K562 (cell line): ENCODE data around the gene B3GAT1.

Experiments used
- FOSL1 ChIP-seq: fragments of 200-800 bp; sonication (Bioruptor generic); conservative IDR thresholded peaks from 2 replicates; pipeline ENCODE4 v1.6.1; 2016; ENCODE audit warnings: missing genetic modification characterization, missing compliant biosample characterization
- JUND ChIP-seq, 2 experiments: IDR thresholded peaks; 2 replicates in 1 of 2; 3 replicates in 1 of 2; pipeline ENCODE4 v1.6.1; 2011; ENCODE audit warnings: borderline replicate concordance in 2 of 2, low read depth in 2 of 2, low read length in 2 of 2, improper control_type of control experiment in 1 of 2, missing biosample characterization in 1 of 2, missing genetic modification characterization in 1 of 2, missing genetic modification reagents in 1 of 2
- LARP7 ChIP-seq: fragments of 450-650 bp; IDR thresholded peaks from 2 replicates; pipeline ENCODE4 v1.6.1; 2016
- MNT ChIP-seq, 2 experiments: fragments of 450-650 bp; conservative IDR thresholded peaks; 2 replicates each; pipeline ENCODE4 v1.6.1; 2017; ENCODE audit warnings: mild to moderate bottlenecking in 2 of 2, moderate library complexity in 2 of 2
- NFIC ChIP-seq: fragments of 450-650 bp; IDR thresholded peaks from 2 replicates; pipeline ENCODE4 v1.6.1; 2017; ENCODE audit warnings: mild to moderate bottlenecking, inconsistent platforms
- NRF1 ChIP-seq, 2 experiments: fragments of 450-650 bp; IDR thresholded peaks in 1 of 2; conservative IDR thresholded peaks in 1 of 2; 2 replicates each; pipeline ENCODE4 v1.6.1; 2014; ENCODE audit warnings: mild to moderate bottlenecking in 2 of 2
- OTX1 ChIP-seq: fragments of 450-650 bp; formaldehyde crosslinking; IDR thresholded peaks from 2 replicates; pipeline ENCODE4 v1.4.0; 2022; ENCODE audit warnings: mild to moderate bottlenecking
- SIN3A ChIP-seq, 2 experiments: fragments of 150-350 bp in 1 of 2; IDR thresholded peaks; 2 replicates each; pipeline ENCODE4 v1.6.1; 2011 to 2016; ENCODE audit warnings: borderline replicate concordance in 2 of 2, low read depth in 2 of 2, low read length in 2 of 2, mild to moderate bottlenecking in 2 of 2, moderate library complexity in 2 of 2; ENCODE audit not compliant: control insufficient read depth in 1 of 2
- TARDBP ChIP-seq: fragments of 450-650 bp; IDR thresholded peaks from 2 replicates; pipeline ENCODE4 v1.6.1; 2016
- ZC3H4 ChIP-seq: sonication (generic); formaldehyde crosslinking; IDR thresholded peaks from 2 replicates; pipeline ENCODE4 v1.9.0; 2021; ENCODE audit warnings: missing genetic modification reagents, borderline replicate concordance
- ZNF696 ChIP-seq: fragments of 250-450 bp; sonication (Bioruptor Pico); conservative IDR thresholded peaks from 2 replicates; pipeline ENCODE4 v1.4.0; 2020; ENCODE audit warnings: mild to moderate bottlenecking, moderate library complexity
- TF ChIP-seq, protein P1 (sequence below), 3 experiments: IDR thresholded peaks in 2 of 3; conservative IDR thresholded peaks in 1 of 3; 2 replicates each; pipeline ENCODE4 v1.5.1; 2011 to 2012; ENCODE audit warnings: low read length in 3 of 3, mild to moderate bottlenecking in 3 of 3, control low read depth in 2 of 3, improper control_type of control experiment in 1 of 3, inconsistent platforms in 1 of 3, low read depth in 1 of 3, mixed read lengths in 1 of 3, moderate library complexity in 1 of 3; ENCODE audit not compliant: insufficient read depth in 2 of 3

DNA sequence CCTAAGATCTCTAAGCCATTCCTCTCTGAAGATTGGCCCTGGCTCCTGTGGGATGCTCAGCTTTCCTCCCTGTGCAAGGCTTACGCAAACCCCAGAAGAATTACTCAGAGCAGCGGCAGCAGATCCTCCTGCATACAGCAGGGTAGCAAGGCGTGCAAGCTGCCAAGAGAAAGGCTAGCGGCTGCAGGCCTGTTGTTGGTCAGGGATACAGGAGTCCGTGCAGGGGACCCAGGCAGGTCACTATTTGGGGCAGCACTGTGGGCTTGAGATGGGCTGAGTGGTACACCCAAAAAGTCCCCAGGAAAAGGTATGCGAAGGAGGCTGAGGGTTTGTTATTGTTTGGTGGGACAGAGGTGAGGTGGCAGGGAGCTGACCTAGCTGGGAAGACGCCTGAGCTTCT is 78.7 kb downstream of the B3GAT1 start:
- TF ChIP-seq, protein P1, sequence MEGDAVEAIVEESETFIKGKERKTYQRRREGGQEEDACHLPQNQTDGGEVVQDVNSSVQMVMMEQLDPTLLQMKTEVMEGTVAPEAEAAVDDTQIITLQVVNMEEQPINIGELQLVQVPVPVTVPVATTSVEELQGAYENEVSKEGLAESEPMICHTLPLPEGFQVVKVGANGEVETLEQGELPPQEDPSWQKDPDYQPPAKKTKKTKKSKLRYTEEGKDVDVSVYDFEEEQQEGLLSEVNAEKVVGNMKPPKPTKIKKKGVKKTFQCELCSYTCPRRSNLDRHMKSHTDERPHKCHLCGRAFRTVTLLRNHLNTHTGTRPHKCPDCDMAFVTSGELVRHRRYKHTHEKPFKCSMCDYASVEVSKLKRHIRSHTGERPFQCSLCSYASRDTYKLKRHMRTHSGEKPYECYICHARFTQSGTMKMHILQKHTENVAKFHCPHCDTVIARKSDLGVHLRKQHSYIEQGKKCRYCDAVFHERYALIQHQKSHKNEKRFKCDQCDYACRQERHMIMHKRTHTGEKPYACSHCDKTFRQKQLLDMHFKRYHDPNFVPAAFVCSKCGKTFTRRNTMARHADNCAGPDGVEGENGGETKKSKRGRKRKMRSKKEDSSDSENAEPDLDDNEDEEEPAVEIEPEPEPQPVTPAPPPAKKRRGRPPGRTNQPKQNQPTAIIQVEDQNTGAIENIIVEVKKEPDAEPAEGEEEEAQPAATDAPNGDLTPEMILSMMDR (IDR thresholded peaks at IDR 0.05 in 2 of 3, conservative IDR thresholded peaks at IDR 0.05 in 1 of 3; ENCODE audit: insufficient read depth in 2 of 3, low read depth in 1 of 3, low read length in 3 of 3) = no peak
- TF ChIP-seq TARDBP = no peak
- TF ChIP-seq OTX1 (CRISPR knock-in tag) = no peak
- no peak for TF ChIP-seq LARP7
- no peak for TF ChIP-seq NFIC
- no peak for TF ChIP-seq FOSL1 (tag)
- no peak for TF ChIP-seq ZC3H4 (CRISPR knock-in tag)
- TF ChIP-seq JUND (IDR thresholded peaks at IDR 0.05; ENCODE audit: borderline replicate concordance, low read depth, low read length) = no peak
- TF ChIP-seq JUND (tag; IDR thresholded peaks at IDR 0.05; ENCODE audit: borderline replicate concordance, low read depth, low read length) = no peak
- TF ChIP-seq MNT (conservative IDR thresholded peaks at IDR 0.05) = no peak
- no peak for TF ChIP-seq NRF1 (conservative IDR thresholded peaks at IDR 0.05 in 1 of 2, IDR thresholded peaks at IDR 0.05 in 1 of 2)
- TF ChIP-seq ZNF696 = no peak
- no peak for TF ChIP-seq SIN3A (IDR thresholded peaks at IDR 0.05; ENCODE audit: borderline replicate concordance in 2 of 2, control insufficient read depth in 1 of 2, low read depth in 2 of 2, low read length in 2 of 2)
